Activated CD4-positive, CD25-positive, alpha-beta regulatory T cell treated with anti-CD3 and anti-CD28 coated beads, Interleukin-2, amount 50 U/mL, for 24 hours (primary cell): ENCODE data around the gene USP6NL.

Experiments used
- ATAC-seq, 2 donors: fragments of 150-1000 bp; cut with Tn5 transposase; one replicate each; pipeline ENCODE4 v1.10.0; 2021; ENCODE audit warnings: mild to moderate bottlenecking in 1 of 2, moderate library complexity in 1 of 2

The USP6NL gene

GRCh38 chr10:11548065-11548767 lies 63.2 kb downstream of the USP6NL start:
- no peak for ATAC-seq

DNA sequence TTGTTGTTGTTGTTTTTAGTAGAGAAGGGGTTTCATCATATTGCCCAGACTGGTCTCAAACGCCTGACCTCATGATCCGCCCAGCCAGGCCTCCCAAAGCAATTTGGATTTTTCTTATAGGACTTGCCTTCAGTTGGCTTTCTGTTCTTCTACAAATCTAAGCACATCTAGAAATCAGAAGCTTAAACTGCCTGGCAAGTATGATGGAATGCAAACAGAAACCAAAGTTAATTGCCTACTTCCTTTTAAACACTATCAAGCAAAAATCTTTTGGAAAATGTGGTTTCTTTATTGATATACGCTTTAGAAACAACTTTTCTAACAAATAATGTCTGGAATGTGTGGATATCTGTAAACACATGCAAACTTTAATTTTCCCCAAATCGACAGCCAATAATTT lies 64.9 kb downstream of the USP6NL start:
- no peak for ATAC-seq

DNA sequence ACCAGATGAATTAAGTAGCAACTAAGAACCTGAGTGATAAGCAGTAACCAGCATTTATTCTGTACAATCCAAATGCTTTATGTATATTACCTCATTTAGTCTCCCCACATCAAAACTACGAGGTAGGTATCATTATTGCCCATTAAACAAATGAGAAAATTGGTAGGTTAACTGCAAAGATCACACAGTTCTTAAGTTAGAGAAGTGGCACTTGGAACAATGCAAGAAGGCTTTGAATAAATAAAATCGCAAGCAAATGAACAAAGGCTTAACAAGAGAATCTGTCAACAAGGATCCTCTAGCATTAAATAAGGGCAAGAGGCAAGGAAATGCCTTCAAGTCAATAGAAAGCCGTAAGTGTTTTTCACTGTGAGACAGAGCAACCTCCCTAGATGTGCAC lies 70.2 kb downstream of the USP6NL start:
- ATAC-seq: no peak

DNA sequence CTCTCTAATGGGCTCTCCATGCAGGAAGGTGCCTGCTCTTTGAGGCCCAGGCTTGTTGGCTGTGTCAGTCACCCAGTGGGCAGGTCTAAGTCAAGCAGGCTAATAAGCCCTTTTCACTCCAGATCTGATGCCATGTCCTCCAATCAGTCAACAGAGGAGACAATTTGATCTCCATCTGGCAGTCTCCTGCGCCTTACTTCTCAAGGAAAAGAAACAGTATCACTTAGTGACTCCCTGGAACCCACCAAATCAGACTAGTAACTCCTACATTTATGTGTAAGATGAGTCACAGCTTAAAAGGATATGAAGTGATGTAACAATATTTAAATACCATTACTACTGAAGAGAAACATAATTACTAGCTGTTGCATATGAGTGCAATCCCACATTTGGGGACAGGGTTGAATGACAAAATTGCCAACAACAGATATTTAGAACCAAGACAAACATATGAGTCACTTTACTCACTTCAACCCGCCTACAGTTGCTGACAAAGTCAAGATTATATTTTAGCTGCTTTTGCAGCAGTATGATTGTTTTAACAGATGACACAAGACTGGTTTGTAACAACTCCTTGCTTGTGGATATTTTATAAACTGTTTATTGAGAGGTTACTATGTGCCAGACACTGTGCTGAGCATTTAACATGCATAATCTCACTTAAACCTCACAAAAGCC lies 72.1 kb downstream of the USP6NL start:
- peak; percentile 70 to 75 for ATAC-seq

DNA sequence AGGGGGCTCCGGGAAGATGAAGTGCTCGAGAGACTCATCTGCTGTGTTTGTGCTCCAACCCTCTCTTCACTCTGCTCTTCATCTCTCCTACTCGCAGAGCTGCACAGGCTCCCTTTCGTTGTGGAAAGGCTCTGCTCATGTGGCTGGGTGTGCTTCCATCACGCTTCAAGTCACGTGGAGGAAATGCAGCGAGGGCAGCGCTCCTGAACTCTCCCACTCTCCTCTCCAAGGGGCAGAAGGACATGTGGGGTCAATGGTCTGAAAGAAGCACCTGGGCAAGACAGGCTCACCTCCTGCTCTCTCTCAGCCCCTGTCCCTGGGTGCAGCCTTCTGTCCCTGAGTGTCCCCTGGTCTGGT lies 72.6 kb downstream of the USP6NL start:
- ATAC-seq: no peak

GRCh38 chr10:11536228-11536627 lies 75.2 kb downstream of the USP6NL start:
- no peak for ATAC-seq

GRCh38 chr10:11535346-11535959 lies 76.0 kb downstream of the USP6NL start:
- no peak for ATAC-seq

GRCh38 chr10:11533328-11533781 lies 78.1 kb downstream of the USP6NL start:
- no peak for ATAC-seq

GRCh38 chr10:11532306-11532705 lies 79.1 kb downstream of the USP6NL start:
- ATAC-seq: no peak

- no peak for ATAC-seq
These were observed 80.6 kb downstream of the USP6NL start for GRCh38 chr10:11530806-11531205.

DNA sequence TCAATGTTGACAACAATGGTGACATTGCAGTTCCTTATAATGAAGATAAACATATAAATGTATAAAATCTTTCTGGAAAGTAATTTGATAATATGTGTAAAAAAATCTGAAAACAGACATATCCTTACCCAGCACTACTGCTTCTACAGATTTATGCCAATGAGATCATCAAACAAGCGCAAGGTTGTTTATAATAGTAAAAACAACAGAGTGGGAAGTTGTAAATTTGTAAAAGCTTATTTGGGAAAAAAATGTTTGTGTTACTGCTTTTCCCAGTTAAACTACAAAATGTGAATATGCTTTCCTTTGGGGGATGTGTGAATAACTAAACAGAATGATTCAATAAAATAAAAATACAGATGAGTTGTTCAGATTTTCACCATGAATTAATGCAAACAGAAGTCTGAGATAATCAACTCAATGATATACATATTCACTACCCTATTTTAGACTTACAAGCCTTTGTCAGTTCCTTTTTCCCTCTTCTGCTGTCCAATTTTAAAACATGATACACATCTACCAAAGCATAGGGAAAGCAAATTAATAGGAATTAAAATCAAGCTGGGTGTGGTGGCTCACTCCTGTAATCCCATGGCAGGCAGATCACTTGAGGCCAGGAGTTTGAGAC lies 82.1 kb downstream of the USP6NL start:
- ATAC-seq: no peak

- no peak for ATAC-seq
These were observed 83.2 kb downstream of the USP6NL start for GRCh38 chr10:11528286-11528685.

GRCh38 chr10:11527691-11528255 lies 83.7 kb downstream of the USP6NL start:
- no peak for ATAC-seq

DNA sequence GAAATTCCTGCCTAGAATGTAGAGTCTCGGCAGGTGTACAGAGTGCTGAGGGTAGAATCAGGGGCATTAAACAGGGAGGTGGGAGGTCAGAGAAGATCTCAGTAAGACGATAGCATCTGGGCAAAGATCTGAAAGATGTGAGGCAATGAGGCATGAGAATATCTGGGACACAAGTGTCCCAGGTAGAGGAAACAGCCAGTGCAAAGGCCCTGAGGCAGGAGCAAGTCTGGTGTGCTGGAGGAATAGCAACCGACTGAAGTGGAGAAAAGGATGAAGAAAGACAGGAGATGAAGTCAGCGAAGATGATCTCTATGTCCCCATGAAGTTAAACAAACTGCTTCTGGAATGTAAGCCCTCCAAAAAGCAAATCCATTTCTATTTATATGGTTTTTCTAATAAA lies 84.4 kb downstream of the USP6NL start:
- ATAC-seq: no peak

DNA sequence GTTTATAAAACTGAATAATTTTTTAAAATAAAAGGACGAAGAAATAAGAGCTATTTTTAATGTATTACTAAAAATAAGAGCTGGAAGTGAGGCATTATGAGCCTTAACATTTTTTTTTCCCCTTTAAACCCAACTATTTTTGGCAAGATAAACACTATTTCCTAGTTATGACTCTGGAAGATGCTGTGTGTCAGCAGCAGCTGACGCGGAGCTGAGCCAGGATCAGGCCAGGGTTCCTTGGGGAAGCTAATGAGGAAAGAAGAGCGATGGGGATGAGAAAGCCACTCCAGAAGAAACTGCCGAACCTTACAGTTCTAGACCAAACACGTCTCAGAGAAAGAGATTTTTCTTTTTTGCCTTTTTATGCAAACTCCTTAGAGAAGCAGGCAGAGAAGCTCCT lies 85.9 kb downstream of the USP6NL start:
- ATAC-seq: no peak

GRCh38 chr10:11522821-11523245 lies 88.6 kb downstream of the USP6NL start:
- ATAC-seq: no peak

DNA sequence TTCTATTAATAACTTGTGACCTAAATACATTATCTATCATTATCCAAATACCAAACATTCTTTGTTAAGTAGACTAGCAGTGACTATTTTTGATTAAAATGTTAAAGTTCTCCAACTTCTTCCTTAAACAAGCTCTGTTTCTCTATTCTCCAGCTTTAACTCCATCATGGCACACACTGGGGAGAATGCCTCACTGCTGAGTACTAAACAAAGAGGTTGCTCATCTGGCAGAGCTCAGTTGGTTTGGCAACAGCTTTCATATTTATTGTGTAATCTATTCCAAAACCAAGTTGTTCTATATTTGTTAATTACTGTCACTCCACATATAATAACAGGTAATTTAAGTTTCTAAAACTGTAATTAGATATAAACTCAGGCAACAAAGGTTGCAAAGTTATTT lies 89.6 kb downstream of the USP6NL start:
- ATAC-seq: no peak

DNA sequence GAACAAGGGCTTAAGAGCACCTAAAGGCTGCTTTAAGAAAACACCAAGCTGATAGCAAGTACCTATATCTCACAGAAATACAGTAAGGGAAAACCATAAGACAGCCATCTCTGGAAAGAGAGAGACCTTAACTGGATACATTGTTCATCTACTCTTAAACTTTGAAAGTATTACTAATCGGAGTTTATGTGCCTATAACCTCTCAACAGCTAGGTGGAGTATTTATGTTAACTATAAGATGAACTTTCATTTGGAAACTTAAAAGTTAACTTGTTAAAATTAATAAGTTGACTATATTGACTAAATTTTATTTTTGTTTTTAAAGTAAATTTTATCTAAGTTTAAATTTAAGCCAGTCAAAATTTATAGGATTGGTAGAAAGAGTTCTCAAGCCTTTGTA lies 90.6 kb downstream of the USP6NL start:
- no peak for ATAC-seq

DNA sequence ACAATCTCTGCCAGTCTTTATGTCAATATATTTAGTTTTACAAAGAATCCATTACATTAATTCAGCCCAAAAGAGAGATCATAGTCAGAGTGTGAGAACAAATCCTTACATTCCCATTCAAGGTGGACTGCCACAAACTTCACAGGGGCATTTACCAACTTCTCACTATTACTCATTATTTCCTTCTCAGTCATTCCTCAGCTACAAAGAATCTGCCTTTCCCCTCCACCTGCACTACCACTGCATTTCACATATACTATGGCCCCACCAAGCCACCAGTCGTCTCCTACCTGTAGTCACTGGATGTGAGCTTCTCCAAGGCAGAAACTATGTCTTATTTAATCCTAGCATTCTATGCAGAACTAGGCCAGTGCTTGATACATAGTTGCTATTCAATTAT lies 94.3 kb downstream of the USP6NL start:
- peak in 1 of 2 donors; percentile 43 for ATAC-seq

GRCh38 chr10:11516431-11516746 lies 95.1 kb downstream of the USP6NL start:
- peak; percentile 21 to 45 for ATAC-seq

DNA sequence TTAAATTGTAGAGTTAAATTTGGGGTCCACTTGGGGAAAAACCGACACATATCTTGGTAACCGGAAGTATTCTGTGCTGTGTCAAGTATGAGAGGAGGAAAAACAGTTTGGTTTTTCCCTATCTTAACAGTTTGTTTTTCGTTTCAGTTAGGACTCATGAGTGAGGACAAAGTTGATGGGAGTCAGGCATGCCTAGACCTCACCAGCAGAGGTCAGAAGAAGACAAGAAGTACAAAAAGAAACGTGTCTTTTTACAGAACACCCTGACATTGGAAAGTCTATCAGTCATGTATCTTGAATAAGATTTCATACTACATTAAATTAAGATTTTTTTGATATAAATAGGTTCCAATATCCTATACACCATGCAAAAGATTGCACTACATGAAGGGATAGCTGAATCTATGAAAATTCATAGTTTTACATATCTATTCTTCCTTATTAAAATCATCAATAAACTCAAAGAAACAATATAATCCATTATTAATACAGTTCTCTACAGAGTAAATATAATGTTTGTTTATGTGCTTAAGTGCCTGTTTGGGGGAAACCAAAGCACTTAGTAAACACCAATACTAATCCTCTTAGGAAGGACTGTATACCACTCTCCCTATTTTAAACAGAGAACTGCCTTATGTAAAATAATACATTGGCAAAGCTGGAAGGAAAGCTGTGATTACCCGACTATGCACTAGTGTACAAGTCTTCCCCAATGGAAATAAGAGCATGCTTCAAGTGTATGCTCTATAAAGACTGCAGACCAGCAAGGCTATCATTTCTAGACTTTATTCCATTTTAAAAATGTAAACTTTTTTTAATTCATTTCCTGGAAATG lies 95.6 kb downstream of the USP6NL start:
- ATAC-seq: peak in 1 of 2 donors; percentile 69

DNA sequence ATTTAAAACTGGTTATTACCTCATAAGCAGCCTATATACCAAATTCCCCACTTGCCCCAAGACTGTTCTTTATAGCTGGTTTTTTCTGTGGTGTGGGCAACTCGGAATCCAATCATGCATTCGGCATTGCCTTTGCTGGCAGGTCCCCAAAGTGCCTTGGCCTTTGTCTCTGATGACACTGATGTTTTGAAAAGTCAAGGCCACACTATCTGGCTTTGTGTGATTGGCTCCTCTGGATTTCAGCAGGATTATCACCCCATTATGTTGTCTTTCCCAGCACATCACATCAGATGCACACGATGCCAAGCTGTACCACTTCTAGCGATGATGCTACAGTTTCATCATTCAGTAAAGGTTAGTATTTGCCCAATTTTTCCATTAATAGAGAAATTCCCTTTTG lies 97.7 kb downstream of the USP6NL start:
- ATAC-seq: no peak

GRCh38 chr10:11512596-11512995 lies 98.9 kb downstream of the USP6NL start:
- no peak for ATAC-seq
